GM13976 (cell line): ENCODE measurements around the gene RHEB.

Source experiments
- DNase-seq: peaks from one replicate; pipeline ENCODE4 v3.0.0; 2012; ENCODE audit warnings: low spot score
- in situ Hi-C: fragments of 300-500 bp; cut with MboI; formaldehyde crosslinking; loops from one replicate; pipeline ENCODE4 v1.12.0; 2022; ENCODE audit warnings: low sequenced_read_pairs, mixed read lengths, inconsistent platforms; ENCODE audit not compliant: unreplicated experiment
- TF ChIP-seq, protein P1 (sequence below): IDR thresholded peaks from 2 replicates; pipeline ENCODE4 v1.5.1; 2012; ENCODE audit warnings: borderline replicate concordance, mild to moderate bottlenecking; ENCODE audit not compliant: insufficient read depth; ENCODE audit errors: extremely low read depth, missing control alignments, control extremely low read depth

RHEB gene

GRCh38 chr7:151439855-151440798, 79.6 kb downstream of the RHEB start, which contains the start of gene CRYGN:
CRYGN (minus strand) TSS chr7:151440141; CDS start chr7:151439917, 224 bp downstream.
- in situ Hi-C loops, result loop anchor here (10.0 kb wide), 1 partner anchor 75 kb away; no protein-coding TSS in a partner anchor
- TF ChIP-seq, protein P1, sequence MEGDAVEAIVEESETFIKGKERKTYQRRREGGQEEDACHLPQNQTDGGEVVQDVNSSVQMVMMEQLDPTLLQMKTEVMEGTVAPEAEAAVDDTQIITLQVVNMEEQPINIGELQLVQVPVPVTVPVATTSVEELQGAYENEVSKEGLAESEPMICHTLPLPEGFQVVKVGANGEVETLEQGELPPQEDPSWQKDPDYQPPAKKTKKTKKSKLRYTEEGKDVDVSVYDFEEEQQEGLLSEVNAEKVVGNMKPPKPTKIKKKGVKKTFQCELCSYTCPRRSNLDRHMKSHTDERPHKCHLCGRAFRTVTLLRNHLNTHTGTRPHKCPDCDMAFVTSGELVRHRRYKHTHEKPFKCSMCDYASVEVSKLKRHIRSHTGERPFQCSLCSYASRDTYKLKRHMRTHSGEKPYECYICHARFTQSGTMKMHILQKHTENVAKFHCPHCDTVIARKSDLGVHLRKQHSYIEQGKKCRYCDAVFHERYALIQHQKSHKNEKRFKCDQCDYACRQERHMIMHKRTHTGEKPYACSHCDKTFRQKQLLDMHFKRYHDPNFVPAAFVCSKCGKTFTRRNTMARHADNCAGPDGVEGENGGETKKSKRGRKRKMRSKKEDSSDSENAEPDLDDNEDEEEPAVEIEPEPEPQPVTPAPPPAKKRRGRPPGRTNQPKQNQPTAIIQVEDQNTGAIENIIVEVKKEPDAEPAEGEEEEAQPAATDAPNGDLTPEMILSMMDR, result no peak
- peak; percentile 37 for DNase-seq

- TF ChIP-seq, protein P1, result no peak
- in situ Hi-C loops, result no loop called here
- no peak for DNase-seq
Observed at GRCh38 chr7:151438864-151439601, 80.7 kb downstream of the RHEB start.

GRCh38 chr7:151437866-151438516, 81.7 kb downstream of the RHEB start:
- in situ Hi-C loops, result no loop called here
- TF ChIP-seq, protein P1, result no peak
- DNase-seq, result no peak

GRCh38 chr7:151437159-151437553, 82.5 kb downstream of the RHEB start:
- TF ChIP-seq, protein P1, result no peak
- no peak for DNase-seq
- in situ Hi-C loops, result no loop called here

DNA sequence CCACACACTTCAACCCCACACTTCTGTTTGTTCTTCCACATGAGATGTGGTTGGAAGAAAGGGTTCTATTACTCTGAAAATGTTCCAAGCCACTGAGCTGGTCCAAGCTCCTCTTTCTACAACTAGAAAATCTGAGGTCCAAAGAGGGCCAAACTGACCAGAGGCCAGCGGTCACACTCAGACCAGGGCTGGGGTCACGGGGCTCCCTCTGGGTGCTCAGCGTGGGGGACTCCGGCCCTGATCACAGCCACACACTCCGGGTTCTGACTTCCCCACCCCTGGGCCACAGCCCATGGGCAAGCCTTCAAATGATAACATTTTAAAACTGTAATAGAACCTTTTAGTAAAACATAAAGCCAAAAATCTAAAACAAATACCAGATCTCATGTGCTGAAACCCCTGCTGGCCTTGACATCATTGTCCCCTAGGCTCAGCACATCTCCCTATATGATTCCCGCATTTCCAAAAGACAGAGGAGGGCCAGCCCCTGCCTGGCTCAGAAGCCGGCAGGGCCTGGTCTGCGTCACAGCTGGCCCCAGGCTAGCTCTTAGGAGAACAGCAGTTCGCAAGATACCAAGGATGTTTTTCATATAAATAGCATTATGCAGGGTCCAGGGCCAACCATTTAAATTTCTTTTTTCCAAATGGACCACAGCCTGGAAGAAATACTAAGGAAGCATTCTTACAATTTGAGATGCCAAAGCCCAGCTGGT, 83.1 kb downstream of the RHEB start:
- in situ Hi-C loops, result no loop called here
- TF ChIP-seq, protein P1, result no peak
- DNase-seq, result no peak

DNA sequence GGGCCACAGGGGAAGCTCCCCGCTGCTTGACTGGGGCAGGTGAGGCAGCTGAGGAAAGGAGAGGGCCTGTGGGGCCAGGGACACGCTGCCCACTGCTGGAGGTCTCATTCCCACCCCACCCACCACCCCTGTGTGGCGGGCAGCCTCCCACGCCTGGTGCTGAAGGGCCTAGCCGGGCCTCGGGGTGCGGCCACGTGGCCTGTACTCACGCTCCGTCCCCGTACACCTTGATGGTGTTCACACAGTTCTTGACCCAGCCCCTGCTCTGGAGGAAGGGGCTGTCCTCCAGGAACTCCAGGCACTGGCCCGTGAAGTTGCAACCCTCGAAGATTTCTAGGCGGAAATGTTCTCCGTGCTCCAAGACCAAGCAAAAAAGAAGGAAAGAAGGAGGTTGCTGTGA, 83.7 kb downstream of the RHEB start:
- DNase-seq, result no peak
- in situ Hi-C loops, result no loop called here
- TF ChIP-seq, protein P1, result no peak
